Activated CD8-positive, alpha-beta memory T cell treated with anti-CD3 and anti-CD28 coated beads, Interleukin-2, amount 50 U/mL, for 4 hours (primary cell): ENCODE data around the gene CAMTA1.

Source experiments
- DNase-seq: peaks from one replicate; pipeline ENCODE4 v3.0.0-alpha.2; 2020

Gene CAMTA1

DNA sequence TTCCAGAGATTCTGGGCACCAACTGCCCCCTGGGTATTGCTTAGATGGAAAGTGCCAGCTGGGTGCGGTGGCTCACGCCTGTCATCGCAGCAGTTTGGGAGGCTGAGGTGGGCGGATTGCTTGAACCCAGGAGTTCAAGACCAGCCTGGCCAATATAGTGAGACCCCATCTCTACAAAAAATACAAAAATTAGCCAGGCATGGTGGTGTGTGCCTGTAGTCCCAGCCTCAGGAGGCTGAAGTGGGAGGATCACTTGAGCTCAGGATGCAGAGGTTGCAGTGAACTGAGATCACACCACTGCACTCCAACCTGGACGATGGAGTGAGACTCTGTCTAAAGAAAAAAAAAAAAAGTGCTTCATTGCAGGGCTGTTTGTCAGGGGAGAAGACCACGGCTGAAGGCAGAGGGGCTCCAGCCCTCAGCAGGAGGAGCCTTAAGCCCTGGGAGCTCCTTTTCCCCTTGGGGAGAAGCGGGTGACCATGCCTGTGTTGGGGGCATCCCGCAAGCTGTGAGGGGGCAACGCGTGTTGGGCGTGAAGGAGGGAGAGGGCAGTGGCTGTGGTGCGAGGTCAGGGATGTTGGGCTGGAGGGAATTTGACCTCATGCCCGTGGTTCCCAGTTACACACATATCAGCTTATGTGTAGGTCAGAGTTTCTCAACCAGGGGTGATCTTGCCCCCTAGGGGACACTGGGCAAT, 854.3 kb downstream of the CAMTA1 start:
- DNase-seq = no peak

DNA sequence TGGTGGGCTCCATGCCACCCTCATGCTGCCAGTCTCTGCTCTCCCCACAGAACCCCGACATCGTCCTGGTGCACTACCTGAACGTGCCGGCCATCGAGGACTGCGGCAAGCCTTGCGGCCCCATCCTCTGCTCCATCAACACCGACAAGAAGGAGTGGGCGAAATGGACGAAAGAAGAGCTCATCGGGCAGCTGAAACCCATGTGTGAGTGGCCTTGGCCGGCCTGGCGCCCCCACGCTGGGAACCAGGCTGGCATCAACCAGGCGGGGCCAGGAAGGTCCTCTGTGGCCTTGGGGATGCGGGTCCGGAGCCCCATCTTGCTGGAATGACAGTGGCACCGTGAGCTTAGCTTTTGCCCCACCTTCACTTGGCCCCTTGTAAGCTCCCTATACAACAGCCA, 855.1 kb downstream of the CAMTA1 start:
- DNase-seq = no peak

- no peak for DNase-seq
These were observed 855.8 kb downstream of the CAMTA1 start for GRCh38 chr1:7640920-7641585.

DNA sequence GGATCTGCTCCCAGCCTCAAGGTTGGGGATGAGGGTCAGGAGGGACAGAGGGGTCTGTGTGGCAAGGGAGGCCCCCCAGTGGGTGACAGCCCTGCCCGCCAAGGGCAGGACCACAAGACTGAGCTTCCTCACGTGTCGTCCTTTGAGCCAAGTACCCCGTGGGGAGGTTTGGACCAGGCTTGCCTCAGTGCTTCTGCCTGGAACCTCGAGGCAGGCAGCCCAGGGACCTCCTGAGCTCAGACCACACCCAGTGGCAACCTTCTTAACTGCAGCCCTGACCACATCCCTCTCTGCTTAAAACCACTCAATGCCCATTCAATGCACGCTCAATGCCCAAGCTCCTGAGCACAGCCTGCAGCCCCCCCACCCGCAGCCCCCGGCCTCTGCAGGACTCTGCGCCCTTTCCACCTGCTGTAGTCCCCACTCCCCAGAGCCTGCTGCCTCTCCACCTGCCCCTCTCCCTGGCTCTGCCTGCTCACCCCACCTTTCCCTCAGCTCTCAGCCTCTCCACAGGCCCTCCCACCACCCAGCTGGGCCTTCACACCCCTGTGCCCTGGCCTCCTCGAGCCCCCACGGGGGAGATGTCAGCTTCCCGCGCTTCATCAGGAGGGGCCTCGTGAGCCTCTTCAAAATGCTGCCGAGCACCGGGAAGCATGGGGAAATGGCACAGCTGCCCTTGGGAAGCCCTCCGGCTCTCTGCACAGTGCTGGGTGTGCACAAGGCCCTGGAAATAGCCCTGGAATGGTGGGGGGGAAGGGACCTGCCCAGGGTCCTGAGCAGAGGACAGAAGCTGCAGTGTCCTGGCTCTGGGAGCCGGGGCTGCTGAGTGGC, 856.5 kb downstream of the CAMTA1 start:
- DNase-seq = no peak

DNA sequence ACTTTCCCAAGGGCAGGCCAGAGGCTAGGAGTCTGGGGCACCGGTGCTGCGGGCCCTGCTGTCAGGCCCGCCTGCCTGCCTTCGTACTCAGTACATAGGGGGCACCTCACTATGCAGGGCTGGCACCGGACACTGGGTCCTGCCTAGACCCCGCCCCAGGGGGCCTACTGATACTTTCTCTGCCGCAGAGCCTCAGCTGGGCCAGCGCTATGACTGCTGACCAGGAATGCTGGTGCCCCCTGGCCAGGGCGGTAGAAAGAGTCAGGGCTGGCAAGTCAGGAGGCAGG, 857.1 kb downstream of the CAMTA1 start:
- no peak for DNase-seq

DNA sequence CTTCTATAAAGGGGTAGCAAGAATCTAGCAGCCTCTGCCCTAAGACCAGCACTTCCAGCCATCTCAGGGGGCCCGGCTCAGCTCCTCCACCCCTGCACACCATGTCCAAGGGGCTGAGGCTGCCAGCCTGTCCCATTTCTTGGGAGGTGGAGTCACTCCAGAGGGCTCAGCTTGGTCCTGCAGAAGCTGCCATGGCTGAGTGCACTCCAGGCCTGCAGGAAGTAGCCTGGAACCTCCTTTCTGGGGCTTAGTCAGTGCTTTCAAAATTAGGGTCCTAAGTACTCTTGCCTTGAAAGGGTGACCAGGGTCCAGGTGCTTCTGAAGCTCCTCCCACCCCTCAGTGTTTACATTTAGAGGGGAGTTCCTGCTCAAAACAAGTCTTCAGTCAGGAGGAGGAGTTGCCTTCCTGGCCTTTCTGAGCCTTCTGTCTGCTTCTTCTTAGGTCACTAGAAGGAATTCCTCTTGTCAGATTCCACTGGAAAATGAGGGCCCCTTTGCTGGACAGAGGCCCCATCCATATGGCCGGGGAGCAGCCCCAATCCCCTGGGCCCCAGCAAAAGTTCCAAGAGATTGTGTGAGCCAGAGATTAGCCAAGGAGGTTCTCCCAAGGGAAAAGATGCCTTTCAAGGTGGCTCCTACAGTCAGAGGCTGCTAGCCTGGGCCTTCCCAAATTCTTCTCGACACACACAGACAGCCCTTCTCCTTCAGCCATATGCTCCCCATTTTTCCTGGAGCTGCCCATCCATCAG, 857.7 kb downstream of the CAMTA1 start:
- DNase-seq = no peak

DNA sequence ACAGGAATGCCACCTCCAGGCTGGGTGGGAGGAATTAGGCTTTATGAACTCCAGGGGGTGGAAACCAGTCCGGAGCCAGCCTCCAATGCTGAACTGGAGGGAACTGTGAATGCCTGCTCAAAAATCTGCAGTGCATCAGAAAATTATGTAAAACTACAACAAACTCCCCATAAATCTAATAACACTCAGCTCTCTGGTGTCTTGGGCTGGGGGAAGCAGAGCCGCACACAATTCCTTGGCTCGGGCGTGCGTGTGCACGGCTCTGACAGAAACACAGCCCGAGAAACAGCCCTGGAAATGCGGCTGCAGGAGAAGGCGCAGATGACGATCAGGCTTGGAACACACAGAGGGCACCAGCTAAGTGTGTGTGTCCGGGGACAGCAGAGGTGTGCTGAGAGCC, 858.3 kb downstream of the CAMTA1 start:
- DNase-seq = no peak

DNA sequence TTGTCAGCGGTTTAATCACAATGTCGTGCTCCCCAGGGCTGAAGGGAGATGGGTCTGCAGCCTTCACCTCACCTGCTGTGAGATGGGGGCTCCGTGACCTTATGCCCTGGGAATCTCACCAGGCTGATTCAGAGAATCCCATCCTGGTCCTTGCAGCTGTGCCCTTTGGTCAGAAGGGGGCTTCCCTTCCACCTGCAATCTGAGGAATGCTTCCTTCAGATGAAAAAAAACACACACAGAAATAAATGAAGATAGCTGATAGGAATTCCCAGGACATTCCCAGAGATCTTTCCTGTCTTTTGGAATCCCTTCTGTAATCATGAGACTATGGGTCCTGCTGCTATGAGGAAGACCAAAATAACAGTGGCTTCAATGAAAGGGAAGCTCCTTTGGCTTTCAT, 858.8 kb downstream of the CAMTA1 start:
- no peak for DNase-seq

DNA sequence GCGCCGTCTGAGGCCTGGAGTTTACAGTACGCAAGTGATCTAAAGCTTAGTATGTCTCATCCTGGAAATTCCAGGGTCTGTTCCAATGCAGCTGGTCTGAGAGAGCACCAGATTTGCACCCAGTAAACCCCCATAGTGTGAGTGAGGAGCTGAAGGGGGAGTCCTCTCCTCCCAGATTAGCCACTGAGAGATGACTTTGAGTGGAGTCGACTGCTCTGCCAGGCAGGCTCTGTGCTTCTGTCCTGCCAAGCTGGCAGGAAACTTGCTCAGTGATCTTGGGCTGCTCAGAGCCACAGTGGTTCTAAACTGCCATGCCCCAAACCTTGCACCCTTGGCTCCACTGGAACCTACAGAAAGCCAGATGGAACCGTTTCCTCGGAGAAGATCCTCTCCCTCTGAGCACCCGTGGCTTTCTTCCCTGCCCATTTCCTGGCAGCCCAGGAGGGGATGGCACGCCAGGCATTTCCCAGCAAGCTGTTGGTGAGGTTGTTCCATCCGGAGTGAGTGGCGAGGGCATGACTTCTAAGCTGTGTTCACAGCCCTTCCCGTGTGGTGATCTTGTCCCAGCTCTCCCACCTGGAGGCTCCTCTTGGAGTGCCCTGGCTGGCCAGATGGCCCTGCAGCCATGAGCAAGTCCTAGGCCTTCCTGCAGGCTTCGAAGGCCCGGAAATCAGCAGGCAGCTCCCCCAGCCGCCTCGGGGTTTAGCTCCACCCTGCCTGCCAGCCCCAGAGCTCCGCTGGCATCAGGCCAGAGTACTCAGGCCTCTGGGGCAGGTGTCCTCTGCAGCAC, 859.9 kb downstream of the CAMTA1 start:
- no peak for DNase-seq

- no peak for DNase-seq
These were observed 860.4 kb downstream of the CAMTA1 start for GRCh38 chr1:7645751-7646048.

GRCh38 chr1:7646164-7646563, 860.9 kb downstream of the CAMTA1 start:
- DNase-seq = no peak

- peak; percentile 72 for DNase-seq
These were observed 862.0 kb downstream of the CAMTA1 start for GRCh38 chr1:7646981-7647901.

DNA sequence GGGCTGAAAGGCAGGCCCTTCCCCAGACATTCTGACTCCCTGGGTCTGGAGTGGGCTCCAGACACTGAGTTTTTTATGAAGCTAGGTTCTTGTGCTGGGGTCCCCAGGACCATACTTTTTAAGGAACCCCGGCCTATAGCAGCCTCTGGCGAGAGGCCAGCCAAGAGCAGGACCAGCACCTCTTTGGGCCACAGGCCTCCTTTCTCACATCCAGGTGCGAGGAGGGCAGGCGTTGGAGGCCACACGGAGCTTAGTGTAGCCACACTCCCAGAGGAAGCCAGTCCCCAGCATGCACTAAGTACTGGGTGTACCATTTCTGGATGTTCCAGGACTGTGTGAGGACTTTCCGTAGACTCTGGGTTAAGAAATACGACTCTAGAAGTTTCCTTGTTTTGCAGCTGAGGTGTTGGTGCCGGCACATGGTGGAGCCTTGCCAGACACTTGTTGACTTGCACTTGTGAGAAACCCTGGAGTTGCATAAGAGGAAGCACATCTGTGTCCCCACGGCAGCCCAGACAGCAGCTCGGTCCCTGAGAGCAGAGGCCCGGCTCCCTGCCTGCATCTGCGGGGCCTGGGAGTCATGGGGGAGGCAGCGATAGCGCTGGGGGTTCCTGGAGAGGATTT, 863.6 kb downstream of the CAMTA1 start:
- DNase-seq = no peak

DNA sequence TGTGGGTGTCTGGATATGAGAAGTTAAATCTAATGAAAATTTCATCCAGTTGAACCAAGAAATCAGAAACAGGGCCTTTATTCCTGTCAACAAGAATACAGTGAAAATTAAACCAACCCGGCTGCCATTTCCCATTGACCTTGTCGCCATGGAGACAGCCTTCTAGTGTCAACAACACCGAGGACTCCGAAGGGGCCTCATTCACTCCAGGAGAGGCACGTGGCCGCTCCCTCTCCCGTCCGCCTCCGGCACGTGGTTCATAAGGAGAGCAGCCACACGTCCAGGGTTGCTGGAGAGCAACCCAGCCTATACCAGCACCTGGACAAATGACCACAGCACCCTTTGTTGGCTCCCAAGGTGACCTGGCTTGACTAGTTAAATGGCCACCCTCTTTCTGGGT, 865.5 kb downstream of the CAMTA1 start:
- no peak for DNase-seq

DNA sequence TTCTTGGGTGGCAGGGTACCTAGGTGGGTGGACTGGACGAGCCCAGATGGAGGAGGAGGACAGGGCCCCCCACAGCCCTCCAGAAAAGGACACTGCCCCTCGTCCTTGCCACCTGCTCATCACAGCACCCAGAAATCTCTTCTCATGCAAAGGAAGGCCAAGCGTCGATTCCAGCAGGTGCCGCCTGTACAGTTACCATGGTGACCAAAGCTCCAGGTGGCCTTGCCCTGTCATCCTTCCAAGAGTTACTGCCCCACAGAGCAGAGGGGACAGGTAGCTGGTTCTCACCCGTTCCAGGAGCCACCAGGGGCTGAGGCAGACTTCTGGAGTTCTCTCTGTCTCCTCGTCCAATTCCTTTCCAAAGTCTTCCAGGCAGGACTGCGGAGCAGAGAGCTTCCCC, 865.9 kb downstream of the CAMTA1 start:
- DNase-seq = no peak

DNA sequence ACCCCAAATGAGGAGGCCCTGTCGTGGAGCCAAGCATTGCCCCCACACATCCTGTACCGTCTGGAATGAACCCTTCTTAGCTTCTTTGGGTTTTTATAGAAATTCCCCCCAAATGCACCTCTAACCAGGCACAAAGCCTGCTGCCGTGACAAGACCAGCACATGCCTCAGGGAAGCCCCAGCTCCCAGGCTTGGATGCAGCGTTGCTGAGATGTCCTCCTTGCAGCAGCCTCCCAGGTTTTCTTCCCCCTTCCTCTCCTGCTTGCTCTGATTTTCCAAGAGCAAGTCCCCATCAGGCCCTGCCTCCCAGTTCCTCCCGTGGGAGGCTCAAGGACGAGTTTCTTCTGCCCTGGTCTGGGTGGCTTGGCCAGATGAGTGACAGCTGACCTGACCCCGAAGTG, 866.8 kb downstream of the CAMTA1 start:
- DNase-seq = no peak

DNA sequence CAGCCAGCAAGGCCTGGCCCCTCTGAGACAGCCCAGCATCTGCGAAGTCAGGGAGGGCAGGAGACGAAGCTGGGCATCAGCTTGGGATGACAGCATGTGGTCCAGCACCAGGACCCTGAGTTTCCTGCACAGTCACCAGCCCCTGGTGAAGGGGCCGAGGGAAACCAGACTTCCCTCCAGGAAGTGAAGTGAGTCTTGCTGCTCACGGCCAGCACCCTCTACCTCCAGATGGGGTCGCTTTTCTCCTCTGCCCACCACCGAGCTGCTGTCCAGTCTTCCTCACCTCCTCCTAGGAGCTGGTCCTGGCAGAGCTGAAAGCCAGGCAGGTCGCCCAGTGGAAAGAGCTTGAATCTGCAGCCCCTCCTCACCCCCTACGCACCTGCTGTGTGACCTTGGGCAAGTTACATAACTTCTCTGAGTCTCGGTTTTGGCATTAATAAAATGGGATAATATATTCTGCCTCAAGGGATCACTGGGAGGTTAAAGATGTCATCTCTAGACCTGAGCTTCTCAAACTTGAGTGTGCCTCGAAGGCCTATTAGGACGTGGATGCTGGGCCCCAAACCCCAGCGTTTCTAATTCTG, 867.4 kb downstream of the CAMTA1 start:
- no peak for DNase-seq

DNA sequence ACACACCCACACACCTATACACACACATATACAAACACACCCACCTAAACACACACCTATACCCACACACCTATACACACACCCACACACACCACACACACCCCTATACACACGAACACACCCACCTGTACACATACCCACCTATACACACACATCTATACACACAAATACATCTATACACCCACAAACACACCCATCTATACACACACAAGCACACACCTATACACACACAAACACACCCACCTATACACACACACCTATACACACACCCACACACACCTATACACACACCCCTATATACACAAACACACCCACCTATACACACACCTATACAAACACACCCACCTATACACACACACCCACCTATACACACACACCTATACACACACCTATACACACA, 869.5 kb downstream of the CAMTA1 start:
- no peak for DNase-seq

- DNase-seq = no peak
These were observed 870.1 kb downstream of the CAMTA1 start for GRCh38 chr1:7655354-7655753.

DNA sequence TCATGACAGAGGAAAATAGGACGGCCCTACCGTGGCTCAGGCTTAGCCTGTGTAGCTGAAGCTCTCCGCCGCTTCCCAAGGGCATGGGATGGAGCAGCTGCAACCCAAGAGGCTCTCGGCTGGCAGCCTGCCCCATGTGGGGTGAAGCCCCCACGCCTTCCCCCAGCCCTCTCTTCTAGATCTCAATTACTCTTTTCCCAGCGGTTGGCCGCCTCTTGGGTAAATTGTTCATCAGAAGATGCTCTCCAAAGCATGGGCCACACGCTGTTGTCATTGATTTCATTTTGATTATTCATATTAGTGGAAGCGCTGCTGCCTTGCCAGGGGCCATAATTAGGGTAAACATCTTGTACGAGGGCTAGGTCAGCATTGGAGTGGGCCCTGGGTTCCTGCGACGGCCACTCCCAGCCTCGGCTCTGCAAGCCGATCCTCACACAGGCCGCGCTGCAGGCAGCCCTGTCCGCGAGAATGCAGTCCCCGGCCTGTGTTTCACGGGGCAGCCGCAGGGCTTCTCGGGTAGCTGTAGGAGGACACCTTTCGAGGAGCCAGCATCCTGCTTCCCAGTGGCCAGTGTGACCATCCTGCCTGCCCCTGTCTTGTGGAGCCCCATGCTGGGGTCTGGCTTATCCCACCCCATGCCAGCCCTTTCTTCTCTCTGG, 871.4 kb downstream of the CAMTA1 start:
- DNase-seq = no peak
